GM10266 (cell line): ENCODE results near the gene IFFO2.

Experiments used
- DNase-seq: peaks from one replicate; pipeline ENCODE4 v3.0.0; 2012; ENCODE audit errors: extremely low spot score
- CTCF ChIP-seq: IDR thresholded peaks from 2 replicates; pipeline ENCODE4 v1.5.1; 2012; ENCODE audit warnings: mild to moderate bottlenecking, low read depth; ENCODE audit not compliant: control insufficient read depth, insufficient read depth; ENCODE audit errors: missing control alignments

The IFFO2 gene

GRCh38 chr1:18940303-18941020 lies 16.0 kb downstream of the IFFO2 start:
- DNase-seq: no peak
- no peak for TF ChIP-seq CTCF

- no peak for DNase-seq
- no peak for TF ChIP-seq CTCF
These were observed 16.8 kb downstream of the IFFO2 start for GRCh38 chr1:18939398-18940302.

- no peak for DNase-seq
- no peak for TF ChIP-seq CTCF
These were observed 17.8 kb downstream of the IFFO2 start for GRCh38 chr1:18938707-18939070.

- TF ChIP-seq CTCF: no peak
- DNase-seq: no peak
These were observed 18.3 kb downstream of the IFFO2 start for GRCh38 chr1:18938008-18938706.

GRCh38 chr1:18937539-18937938 lies 18.9 kb downstream of the IFFO2 start:
- no peak for TF ChIP-seq CTCF
- DNase-seq: no peak

GRCh38 chr1:18936814-18937481 lies 19.5 kb downstream of the IFFO2 start:
- no peak for TF ChIP-seq CTCF
- DNase-seq: no peak
